ENCODE measurements around the gene GFRA4. TPM values are rescaled to one million over a fixed set of nuclear protein-coding genes. Genes with fewer than 3 reads are reported as not detected.

GFRA4 gene
- total and polyA plus RNA-seq, 2 donors (not counting 1 experiment from before 2014, with no cell fraction given): not detected

- H2AFZ ChIP-seq (ENCODE audit: insufficient read depth, low read depth, low read length, poor library complexity, severe bottlenecking): no peak overlapping the region
- no peak overlapping the region for H3K27ac ChIP-seq (ENCODE audit: low read length in 2 of 2)
- no peaks in the 10 kb centered on the region for H3K4me1 Mint-ChIP-seq
- intact Hi-C loops (cut with micrococcal nuclease): no loop called here
- 83% methylated on average over 13 of the region's 14 CpGs for WGBS (ENCODE audit: insufficient coverage)
- H3K4me3 Mint-ChIP-seq: no peak overlapping the region
- no peaks in the 10 kb centered on the region for H3K9me3 Mint-ChIP-seq (ENCODE audit: insufficient read depth)
- ATAC-seq (ENCODE audit: low read depth): no peak
- H3K4me2 ChIP-seq (replicated peaks; ENCODE audit: low read depth, low read length, poor library complexity, severe bottlenecking): no peak overlapping the region
- no peak overlapping the region for H3K27ac Mint-ChIP-seq
- no peaks in the 10 kb centered on the region for H3K9me3 ChIP-seq (ENCODE audit: control extremely low read depth in 1 of 3, control insufficient read depth in 2 of 3, insufficient read depth in 1 of 3, low read length in 2 of 3)
- no peak overlapping the region for H3K4me3 ChIP-seq (ENCODE audit: control extremely low read depth in 1 of 5, extremely low read depth in 1 of 5, insufficient read depth in 1 of 5, low read depth in 2 of 5, low read length in 4 of 5)
- peaks cover 10% of the 10 kb centered on the region for H3K27me3 Mint-ChIP-seq
- H3K79me2 ChIP-seq (ENCODE audit: control insufficient read depth, insufficient read depth, low read length): no peaks in the 10 kb centered on the region
- TF ChIP-seq EZH2 (IDR thresholded peaks at IDR 0.05; ENCODE audit: borderline replicate concordance, insufficient read depth, low read depth, low read length, poor library complexity, severe bottlenecking) (no peak), CTCF (IDR thresholded peaks at IDR 0.05) (no peak)
- no peak for DNase-seq
- H3K9ac ChIP-seq (ENCODE audit: low read length): no peak overlapping the region
- CTCF ChIA-PET: no interaction called here
- H4K20me1 ChIP-seq (ENCODE audit: control insufficient read depth, insufficient read depth, low read length, poor library complexity, severe bottlenecking): no peaks in the 10 kb centered on the region
- no peaks in the 10 kb centered on the region for H3K36me3 ChIP-seq (replicated peaks in 1 of 2; ENCODE audit: control extremely low read depth in 1 of 2, control insufficient read depth in 1 of 2, extremely low read depth in 1 of 2, insufficient read depth in 2 of 2, low read length in 1 of 2)
- H3K4me1 ChIP-seq (ENCODE audit: control insufficient read depth in 2 of 2, insufficient read depth in 2 of 2, low read length in 2 of 2): no peaks in the 10 kb centered on the region
- POLR2A ChIA-PET: no interaction called here
- peaks cover 0 to 5% (median 0%) of the 10 kb centered on the region in 4 experiments for H3K27me3 ChIP-seq (replicated peaks in 1 of 4; ENCODE audit: control extremely low read depth in 1 of 4, control insufficient read depth in 3 of 4, insufficient read depth in 4 of 4, low read length in 3 of 4)
Observed at GRCh38 chr20:3705491-3705969, 42.3 kb upstream of the GFRA4 start.

GRCh38 chr20:3704087-3704486 is 40.9 kb upstream of the GFRA4 start:
- no peak overlapping the region for H3K4me3 Mint-ChIP-seq
- ChIA-PET POLR2A (interaction anchor here (0.6 kb wide), 1 partner anchor 37 kb away, joined by 10 read pairs; no protein-coding TSS in a partner anchor), CTCF (interaction anchor here (1.2 kb wide), 1 partner anchor 27 kb away, joined by 5 read pairs; no protein-coding TSS in a partner anchor)
- no peak overlapping the region for H3K27ac Mint-ChIP-seq
- H3K9me3 Mint-ChIP-seq (ENCODE audit: insufficient read depth): no peaks in the 10 kb centered on the region
- H3K4me1 Mint-ChIP-seq: no peaks in the 10 kb centered on the region
- WGBS (ENCODE audit: insufficient coverage): 77% methylated on average over 5 of the region's 5 CpGs
- Histone ChIP-seq H3K4me1 (ENCODE audit: control insufficient read depth in 2 of 2, insufficient read depth in 2 of 2, low read length in 2 of 2) (no peaks in the 10 kb centered on the region), H4K20me1 (ENCODE audit: control insufficient read depth, insufficient read depth, low read length, poor library complexity, severe bottlenecking) (no peaks in the 10 kb centered on the region), H3K9ac (ENCODE audit: low read length) (no peak overlapping the region), H3K27ac (ENCODE audit: low read length in 2 of 2) (no peak overlapping the region), H3K79me2 (ENCODE audit: control insufficient read depth, insufficient read depth, low read length) (no peaks in the 10 kb centered on the region), H3K4me3 (ENCODE audit: control extremely low read depth in 1 of 5, extremely low read depth in 1 of 5, insufficient read depth in 1 of 5, low read depth in 2 of 5, low read length in 4 of 5) (no peak overlapping the region), H2AFZ (ENCODE audit: insufficient read depth, low read depth, low read length, poor library complexity, severe bottlenecking) (no peak overlapping the region), H3K4me2 (replicated peaks; ENCODE audit: low read depth, low read length, poor library complexity, severe bottlenecking) (no peak overlapping the region), H3K9me3 (ENCODE audit: control extremely low read depth in 1 of 3, control insufficient read depth in 2 of 3, insufficient read depth in 1 of 3, low read length in 2 of 3) (no peaks in the 10 kb centered on the region), H3K27me3 (replicated peaks in 1 of 4; ENCODE audit: control extremely low read depth in 1 of 4, control insufficient read depth in 3 of 4, insufficient read depth in 4 of 4, low read length in 3 of 4) (peaks cover 0 to 4% (median 0%) of the 10 kb centered on the region in 4 experiments), H3K36me3 (replicated peaks in 1 of 2; ENCODE audit: control extremely low read depth in 1 of 2, control insufficient read depth in 1 of 2, extremely low read depth in 1 of 2, insufficient read depth in 2 of 2, low read length in 1 of 2) (no peaks in the 10 kb centered on the region)
- peaks cover 10% of the 10 kb centered on the region for H3K27me3 Mint-ChIP-seq
- DNase-seq: no peak
- TF ChIP-seq EZH2 (IDR thresholded peaks at IDR 0.05; ENCODE audit: borderline replicate concordance, insufficient read depth, low read depth, low read length, poor library complexity, severe bottlenecking): no peak
- no peak for TF ChIP-seq CTCF (IDR thresholded peaks at IDR 0.05)
- ATAC-seq (ENCODE audit: low read depth): no peak
- intact Hi-C loops (cut with micrococcal nuclease): no loop called here

Data from B cell (primary cell).